ENCODE data around the gene TTYH2. TPM values are rescaled to one million over a fixed set of nuclear protein-coding genes. Genes with fewer than 3 reads are reported as not detected.
A peak's percentile ranks its signal among the peaks of the same experiment; 100 is the strongest.

Gene TTYH2
- total RNA-seq, 3 donors from 2014 or later (not counting 1 experiment from before 2014, with no cell fraction given) = 4.3 to 7.9 (median 4.8) TPM

- H3K4me1 ChIP-seq (ENCODE audit: control insufficient read depth, insufficient read depth, low read length) = peaks cover 25% of the 10 kb centered on the region
- H3K9me3 ChIP-seq (ENCODE audit: control insufficient read depth, insufficient read depth, low read length) = no peaks in the 10 kb centered on the region
- H3K4me1 Mint-ChIP-seq = peaks cover 29 to 35% of the 10 kb centered on the region in 2 donors
- H3K4me3 ChIP-seq (ENCODE audit: low read length) = no peak overlapping the region
- WGBS (ENCODE audit: insufficient coverage) = 97% methylated on average over 10 of the region's 10 CpGs
- intact Hi-C loops (cut with micrococcal nuclease) = no loop called here
- ATAC-seq (no peak), DNase-seq (no peak)
- H3K27ac Mint-ChIP-seq = peak overlapping the region in 1 of 2 donors; percentile 63
- H3K36me3 Mint-ChIP-seq = no peaks in the 10 kb centered on the region
- H3K27me3 ChIP-seq (ENCODE audit: control insufficient read depth, insufficient read depth, low read length) = no peaks in the 10 kb centered on the region
- peaks cover 7 to 23% of the 10 kb centered on the region in 2 donors for H3K27me3 Mint-ChIP-seq (ENCODE audit: low read depth in 2 of 2)
- no peak for TF ChIP-seq CTCF (IDR thresholded peaks at IDR 0.05)
- H3K36me3 ChIP-seq (ENCODE audit: control insufficient read depth, insufficient read depth, low read length) = no peaks in the 10 kb centered on the region
- peak overlapping the region; percentile 90 for H3K4me3 Mint-ChIP-seq
- no peaks in the 10 kb centered on the region for H3K9me3 Mint-ChIP-seq
- H3K27ac ChIP-seq (ENCODE audit: low read length) = no peak overlapping the region
Observed at GRCh38 chr17:74272731-74273201, 59.4 kb downstream of the TTYH2 start.

- Mint-ChIP-seq H3K4me1 (peaks cover 28 to 29% of the 10 kb centered on the region in 2 donors), H3K4me3 (peak within 1 kb of the TSS; percentile 90), H3K27ac (peak within 1 kb of the TSS; percentile 85 to 95), H3K9me3 (no peaks in the 10 kb centered on the region), H3K36me3 (no peaks in the 10 kb centered on the region), H3K27me3 (ENCODE audit: low read depth in 2 of 2) (peaks cover 0 to 11% of the 10 kb centered on the region in 2 donors)
- ATAC-seq (peak; percentile 56 to 80 (median 79)), DNase-seq (peak; percentile 44 to 65)
- Histone ChIP-seq H3K27me3 (ENCODE audit: control insufficient read depth, insufficient read depth, low read length) (no peaks in the 10 kb centered on the region), H3K27ac (ENCODE audit: low read length) (no peak within 1 kb of the TSS), H3K4me1 (ENCODE audit: control insufficient read depth, insufficient read depth, low read length) (peaks cover 20% of the 10 kb centered on the region), H3K4me3 (ENCODE audit: low read length) (peak within 1 kb of the TSS; percentile 3), H3K9me3 (ENCODE audit: control insufficient read depth, insufficient read depth, low read length) (no peaks in the 10 kb centered on the region), H3K36me3 (ENCODE audit: control insufficient read depth, insufficient read depth, low read length) (no peaks in the 10 kb centered on the region)
- no peak for TF ChIP-seq CTCF (IDR thresholded peaks at IDR 0.05)
- intact Hi-C loops (cut with micrococcal nuclease) = no loop called here
- WGBS (ENCODE audit: insufficient coverage) = 9% methylated on average over 33 of the region's 33 CpGs
Observed at GRCh38 chr17:74274060-74274708, 60.8 kb downstream of the TTYH2 start, which contains the start of gene DNAI2. DNAI2 (plus strand) TSS chr17:74274234; CDS start chr17:74281818, 7,584 bp downstream.

- no peak overlapping the region for H3K4me3 ChIP-seq (ENCODE audit: low read length)
- no peaks in the 10 kb centered on the region for H3K27me3 ChIP-seq (ENCODE audit: control insufficient read depth, insufficient read depth, low read length)
- peaks cover 31 to 32% of the 10 kb centered on the region in 2 donors for H3K4me1 Mint-ChIP-seq
- peaks cover 0 to 11% of the 10 kb centered on the region in 2 donors for H3K27me3 Mint-ChIP-seq (ENCODE audit: low read depth in 2 of 2)
- H3K4me3 Mint-ChIP-seq = peak overlapping the region; percentile 90
- DNase-seq = peak in 1 of 2 donors; percentile 42
- no peaks in the 10 kb centered on the region for H3K9me3 ChIP-seq (ENCODE audit: control insufficient read depth, insufficient read depth, low read length)
- peaks cover 25% of the 10 kb centered on the region for H3K4me1 ChIP-seq (ENCODE audit: control insufficient read depth, insufficient read depth, low read length)
- H3K27ac Mint-ChIP-seq = peak overlapping the region; percentile 85 to 95
- H3K9me3 Mint-ChIP-seq = no peaks in the 10 kb centered on the region
- no peaks in the 10 kb centered on the region for H3K36me3 Mint-ChIP-seq
- intact Hi-C loops (cut with micrococcal nuclease) = no loop called here
- no peak for TF ChIP-seq CTCF (IDR thresholded peaks at IDR 0.05)
- ATAC-seq = peak in 1 of 3 donors; percentile 39
- H3K36me3 ChIP-seq (ENCODE audit: control insufficient read depth, insufficient read depth, low read length) = no peaks in the 10 kb centered on the region
- 29% methylated on average over 14 of the region's 14 CpGs for WGBS (ENCODE audit: insufficient coverage)
- H3K27ac ChIP-seq (ENCODE audit: low read length) = no peak overlapping the region
Observed at GRCh38 chr17:74274709-74275340, 61.5 kb downstream of the TTYH2 start.

Measured in natural killer cell (primary cell).